HG02884 (cell line): ENCODE data around the gene SOX18.
"Not testable (repeated sequence)": the region's sequence is repeated elsewhere in the genome, so short reads cannot be mapped to it uniquely, and the experiment has no call there.

Experiments
- ATAC-seq: cut with Tn5 transposase; IDR thresholded peaks from one replicate; pipeline ENCODE4 v1.9.1; 2021; ENCODE audit warnings: mild to moderate bottlenecking, moderate library complexity; ENCODE audit not compliant: unreplicated experiment

SOX18 gene

DNA sequence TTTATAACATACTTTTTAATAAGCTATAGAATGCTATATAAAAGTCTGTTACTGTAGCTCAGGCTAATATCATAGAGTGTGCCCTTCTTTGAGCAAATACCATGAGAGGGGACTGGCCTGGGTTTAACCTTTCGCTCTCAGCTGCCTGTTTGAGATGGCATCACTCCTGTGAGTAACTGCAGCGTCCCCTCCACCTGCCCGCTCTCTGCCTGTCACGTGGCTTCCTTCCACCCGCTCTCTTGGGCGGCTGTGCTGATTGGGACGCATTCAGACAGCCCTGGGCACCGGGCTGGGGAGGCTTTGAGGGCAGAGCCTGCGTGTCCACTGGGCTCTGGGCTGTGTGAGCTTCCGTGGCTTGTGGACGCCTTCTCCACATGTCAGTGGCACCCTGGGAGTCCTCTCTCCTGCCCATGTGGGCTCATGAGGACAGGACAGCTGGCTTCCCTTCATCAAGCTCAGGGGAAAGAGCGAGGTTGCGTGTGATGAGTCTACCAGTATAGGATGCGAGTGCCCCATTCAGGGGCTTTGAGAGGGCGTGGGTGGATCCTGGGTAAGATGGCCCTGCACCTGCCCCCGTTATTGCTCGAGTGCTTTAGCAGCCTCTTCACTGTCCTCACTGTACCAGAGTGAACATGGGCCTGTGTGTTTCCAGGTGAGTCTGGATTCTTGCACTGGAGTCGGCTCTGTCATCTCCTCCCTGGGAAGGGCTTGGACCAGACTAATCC lies 24.2 kb downstream of the SOX18 start:
- no peak for ATAC-seq

DNA sequence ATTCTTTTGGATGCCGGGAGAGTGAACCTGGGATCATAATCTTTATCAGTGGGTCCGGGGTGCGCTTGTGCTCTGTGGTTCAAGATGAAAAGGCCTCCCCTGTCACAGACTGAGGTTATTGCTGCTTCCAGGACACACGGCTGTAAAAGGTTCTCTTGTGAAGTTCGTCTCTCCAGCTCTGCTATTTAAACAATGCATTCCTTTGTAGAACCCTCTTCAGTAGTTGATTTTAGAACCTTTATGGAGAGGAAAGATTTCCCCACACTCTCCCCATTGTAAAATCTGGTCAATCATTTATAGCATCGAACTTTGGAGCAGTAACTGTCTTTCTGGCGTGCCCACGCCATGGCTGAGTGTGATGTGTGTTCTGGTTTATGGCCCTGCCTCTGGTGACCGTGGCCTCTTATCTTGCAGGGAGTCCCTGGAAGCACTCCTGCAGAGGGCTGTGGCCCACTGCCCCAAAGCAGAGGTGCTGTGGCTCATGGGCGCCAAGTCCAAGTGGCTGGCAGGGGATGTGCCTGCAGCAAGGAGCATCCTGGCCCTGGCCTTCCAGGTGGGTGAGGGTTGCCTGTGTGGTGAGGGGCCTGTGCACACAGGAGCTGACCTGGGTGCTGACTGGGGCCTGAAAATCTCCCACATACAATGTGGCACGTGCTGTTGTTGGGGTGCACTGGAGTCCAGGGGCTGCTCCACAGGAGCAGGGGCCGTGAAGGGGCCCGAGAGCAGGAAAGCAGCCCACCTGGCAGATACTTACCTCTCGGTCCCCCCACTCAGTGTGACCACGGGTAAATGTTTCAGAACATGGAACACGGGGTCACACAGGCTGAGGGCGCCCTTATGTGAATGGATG lies 25.1 kb downstream of the SOX18 start:
- no peak for ATAC-seq

GRCh38 chr20:64023361-64024140 lies 25.9 kb downstream of the SOX18 start:
- ATAC-seq = no peak

GRCh38 chr20:64022671-64023360 lies 26.6 kb downstream of the SOX18 start:
- no peak for ATAC-seq

GRCh38 chr20:64021124-64021975 lies 28.1 kb downstream of the SOX18 start:
- no peak for ATAC-seq

DNA sequence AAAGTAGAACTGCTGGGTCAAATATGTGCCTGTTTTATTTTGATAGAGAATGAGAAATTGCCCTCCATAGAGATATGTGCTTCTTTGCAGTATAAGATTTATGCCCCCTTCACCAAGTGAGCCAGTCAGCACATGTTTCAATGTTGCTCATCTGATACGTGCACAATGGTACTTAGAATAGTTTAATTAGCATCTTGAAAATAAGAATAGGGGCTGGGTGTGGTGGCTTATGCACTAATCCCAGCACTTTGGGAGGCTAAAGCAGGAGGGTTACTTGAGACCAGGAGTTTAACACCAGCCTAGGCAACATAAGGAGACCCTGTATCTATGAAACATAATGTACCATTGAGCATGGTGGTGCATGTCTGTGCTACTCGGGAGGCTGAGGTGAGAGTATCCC lies 33.8 kb downstream of the SOX18 start:
- no peak for ATAC-seq

GRCh38 chr20:64012385-64013154 lies 36.9 kb downstream of the SOX18 start:
- not testable (repeated sequence) for ATAC-seq

GRCh38 chr20:64011366-64011779 lies 38.1 kb downstream of the SOX18 start:
- no peak for ATAC-seq

- ATAC-seq = no peak
Observed at GRCh38 chr20:64010711-64011237, 38.7 kb downstream of the SOX18 start.

- ATAC-seq = no peak
Observed at GRCh38 chr20:64009811-64010387, 39.5 kb downstream of the SOX18 start.

GRCh38 chr20:64006902-64007301 lies 42.5 kb downstream of the SOX18 start:
- ATAC-seq = no peak

GRCh38 chr20:64006490-64006889 lies 42.9 kb downstream of the SOX18 start:
- ATAC-seq = no peak

GRCh38 chr20:64005394-64005793 lies 44.0 kb downstream of the SOX18 start:
- no peak for ATAC-seq

- no peak for ATAC-seq
Observed at GRCh38 chr20:64003960-64004725, 45.3 kb downstream of the SOX18 start.

DNA sequence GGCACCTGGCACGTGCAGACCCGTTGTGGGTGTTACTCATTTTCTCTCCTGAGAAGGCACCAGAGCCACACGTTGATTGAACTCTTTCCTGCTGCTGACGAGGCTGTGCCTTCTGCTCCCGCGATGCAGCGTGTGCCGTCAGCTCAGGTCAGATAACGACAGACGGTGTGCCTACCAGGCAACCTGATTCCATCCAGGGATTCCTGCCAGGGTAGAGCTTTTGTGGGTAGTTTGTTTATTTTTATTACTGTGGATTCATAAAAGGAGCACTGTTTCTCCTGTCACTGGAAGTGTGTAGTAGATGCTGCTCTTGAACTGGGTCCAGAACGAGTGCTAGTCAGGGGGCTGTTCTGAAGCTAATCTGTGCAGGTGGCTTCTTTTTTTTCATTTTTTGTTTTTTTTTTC lies 47.8 kb downstream of the SOX18 start:
- no peak for ATAC-seq

DNA sequence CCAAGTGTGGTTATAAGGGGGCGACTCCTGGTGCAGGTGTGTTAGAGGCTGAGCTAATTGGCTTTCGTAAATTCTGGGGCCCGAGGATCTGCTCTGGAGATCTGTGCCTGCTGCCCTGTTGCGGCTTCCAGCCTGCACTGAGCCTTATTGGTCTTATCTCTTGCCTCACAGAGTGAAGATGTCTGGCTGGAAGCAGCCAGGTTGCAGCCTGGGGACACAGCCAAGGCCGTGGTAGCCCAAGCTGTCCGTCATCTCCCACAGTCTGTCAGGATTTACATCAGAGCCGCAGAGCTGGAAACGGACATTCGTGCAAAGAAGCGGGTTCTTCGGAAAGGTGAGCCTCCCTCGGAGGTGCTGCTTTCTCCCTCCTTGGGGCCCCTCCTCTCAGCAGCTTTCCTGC lies 48.5 kb downstream of the SOX18 start:
- ATAC-seq = no peak
